NT2/D1 (cell line): ENCODE data around the gene SMO.

Source experiments
- DNase-seq: peaks from one replicate; pipeline ENCODE4 v3.0.0-alpha.2; 2011; ENCODE audit warnings: low read depth, low spot score
- H3K27me3 ChIP-seq: 2 replicates; pipeline ENCODE4 v1.6.0; 2011; ENCODE audit warnings: mild to moderate bottlenecking; ENCODE audit not compliant: insufficient read length, insufficient read depth
- H3K36me3 ChIP-seq: 2 replicates; pipeline ENCODE4 v1.6.1; 2011; ENCODE audit warnings: mild to moderate bottlenecking, low read length, mixed read lengths; ENCODE audit not compliant: insufficient read depth, insufficient read length
- H3K4me1 ChIP-seq: 2 replicates; pipeline ENCODE4 v1.5.1; 2011; ENCODE audit not compliant: insufficient read depth, insufficient read length
- H3K4me3 ChIP-seq: 2 replicates; pipeline ENCODE4 v1.5.1; 2011; ENCODE audit warnings: low read depth; ENCODE audit not compliant: insufficient read length
- H3K9ac ChIP-seq: 2 replicates; pipeline ENCODE4 v1.6.0; 2011; ENCODE audit warnings: low read depth; ENCODE audit not compliant: insufficient read length
- H3K9me3 ChIP-seq: 2 replicates; pipeline ENCODE4 v1.5.1; 2011; ENCODE audit warnings: mild to moderate bottlenecking, low read length; ENCODE audit not compliant: insufficient read depth
- SUZ12 ChIP-seq: IDR thresholded peaks from 2 replicates; pipeline ENCODE4 v1.6.1; 2011; ENCODE audit not compliant: insufficient read length, insufficient read depth; ENCODE audit errors: extremely low read depth
- YY1 ChIP-seq: IDR thresholded peaks from 2 replicates; pipeline ENCODE4 v1.6.1; 2011; ENCODE audit not compliant: insufficient read length, insufficient read depth
- ZNF274 ChIP-seq: IDR thresholded peaks from 2 replicates; pipeline ENCODE4 v1.6.1; 2011; ENCODE audit warnings: mild to moderate bottlenecking, low read depth, low read length

The SMO gene

GRCh38 chr7:129255800-129256199 is 67.4 kb downstream of the SMO start:
- Histone ChIP-seq H3K36me3 (no peaks in the 10 kb centered on the region), H3K9ac (no peak overlapping the region), H3K9me3 (no peaks in the 10 kb centered on the region), H3K4me3 (no peak overlapping the region), H3K27me3 (no peaks in the 10 kb centered on the region), H3K4me1 (no peaks in the 10 kb centered on the region)
- DNase-seq = no peak
- TF ChIP-seq ZNF274 (no peak), SUZ12 (no peak), YY1 (no peak)

GRCh38 chr7:129256221-129256620 is 67.8 kb downstream of the SMO start:
- H3K4me1 ChIP-seq = no peaks in the 10 kb centered on the region
- TF ChIP-seq ZNF274 = no peak
- TF ChIP-seq SUZ12 = no peak
- TF ChIP-seq YY1 = no peak
- no peak overlapping the region for H3K4me3 ChIP-seq
- H3K9me3 ChIP-seq = no peaks in the 10 kb centered on the region
- no peak overlapping the region for H3K9ac ChIP-seq
- no peaks in the 10 kb centered on the region for H3K27me3 ChIP-seq
- H3K36me3 ChIP-seq = no peaks in the 10 kb centered on the region
- DNase-seq = no peak

- H3K4me1 ChIP-seq = no peaks in the 10 kb centered on the region
- no peak for TF ChIP-seq SUZ12
- no peak for TF ChIP-seq ZNF274
- no peak for TF ChIP-seq YY1
- H3K27me3 ChIP-seq = no peaks in the 10 kb centered on the region
- no peaks in the 10 kb centered on the region for H3K9me3 ChIP-seq
- no peak overlapping the region for H3K4me3 ChIP-seq
- H3K36me3 ChIP-seq = no peaks in the 10 kb centered on the region
- no peak overlapping the region for H3K9ac ChIP-seq
- DNase-seq = no peak
Observed at GRCh38 chr7:129257168-129257567, 68.7 kb downstream of the SMO start.

- H3K9ac ChIP-seq = no peak overlapping the region
- H3K4me3 ChIP-seq = no peak overlapping the region
- H3K36me3 ChIP-seq = no peaks in the 10 kb centered on the region
- TF ChIP-seq SUZ12 (no peak), ZNF274 (no peak), YY1 (no peak)
- no peaks in the 10 kb centered on the region for H3K27me3 ChIP-seq
- H3K4me1 ChIP-seq = no peaks in the 10 kb centered on the region
- DNase-seq = peak; percentile 89
- no peaks in the 10 kb centered on the region for H3K9me3 ChIP-seq
Observed at GRCh38 chr7:129258649-129259389, 70.4 kb downstream of the SMO start.

- DNase-seq = no peak
- Histone ChIP-seq H3K9ac (no peak overlapping the region), H3K27me3 (no peaks in the 10 kb centered on the region), H3K9me3 (no peaks in the 10 kb centered on the region), H3K36me3 (no peaks in the 10 kb centered on the region), H3K4me1 (no peaks in the 10 kb centered on the region), H3K4me3 (no peak overlapping the region)
- TF ChIP-seq YY1 (no peak), ZNF274 (no peak), SUZ12 (no peak)
Observed at GRCh38 chr7:129262324-129262723, 73.9 kb downstream of the SMO start.
